ENCODE measurements around the gene ADARB2.

Gene ADARB2

DNA sequence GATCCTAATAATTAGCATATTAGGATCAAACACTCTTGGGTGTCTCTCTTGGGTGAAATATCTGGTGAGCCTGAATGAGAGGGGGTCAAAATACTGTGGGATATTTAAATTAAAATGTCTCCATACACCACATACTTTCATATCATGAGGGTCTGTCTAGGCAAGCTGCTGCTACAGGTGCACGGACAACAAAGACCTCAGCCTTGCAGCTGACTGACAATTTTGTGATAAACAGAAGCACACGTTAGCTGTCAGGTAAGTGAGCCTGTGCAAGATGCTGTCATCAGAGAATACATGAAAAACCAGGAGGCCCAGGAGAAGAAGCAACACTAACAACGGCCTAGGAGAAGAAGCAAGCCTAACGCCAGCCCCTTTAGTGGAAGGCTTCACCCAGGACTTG is 247.5 kb downstream of the ADARB2 start:
- Histone ChIP-seq H3K4me1 (ENCODE audit: low read depth, poor library complexity, severe bottlenecking) (no peaks in the 10 kb centered on the region), H3K4me3 (IDR thresholded peaks at IDR 0.05; ENCODE audit: insufficient read depth, low read depth, low read length) (no peak overlapping the region), H3K27me3 (ENCODE audit: insufficient read depth, low read depth) (no peaks in the 10 kb centered on the region), H3K27ac (no peak overlapping the region), H2AFZ (ENCODE audit: low read depth) (no peak overlapping the region), H3K36me3 (ENCODE audit: insufficient read depth) (no peaks in the 10 kb centered on the region), H4K20me1 (ENCODE audit: insufficient read depth) (no peaks in the 10 kb centered on the region), H3K9ac (no peak overlapping the region), H3K4me2 (no peak overlapping the region), H3K79me2 (ENCODE audit: insufficient read depth, low read depth) (no peaks in the 10 kb centered on the region)
- TF ChIP-seq, protein P1, sequence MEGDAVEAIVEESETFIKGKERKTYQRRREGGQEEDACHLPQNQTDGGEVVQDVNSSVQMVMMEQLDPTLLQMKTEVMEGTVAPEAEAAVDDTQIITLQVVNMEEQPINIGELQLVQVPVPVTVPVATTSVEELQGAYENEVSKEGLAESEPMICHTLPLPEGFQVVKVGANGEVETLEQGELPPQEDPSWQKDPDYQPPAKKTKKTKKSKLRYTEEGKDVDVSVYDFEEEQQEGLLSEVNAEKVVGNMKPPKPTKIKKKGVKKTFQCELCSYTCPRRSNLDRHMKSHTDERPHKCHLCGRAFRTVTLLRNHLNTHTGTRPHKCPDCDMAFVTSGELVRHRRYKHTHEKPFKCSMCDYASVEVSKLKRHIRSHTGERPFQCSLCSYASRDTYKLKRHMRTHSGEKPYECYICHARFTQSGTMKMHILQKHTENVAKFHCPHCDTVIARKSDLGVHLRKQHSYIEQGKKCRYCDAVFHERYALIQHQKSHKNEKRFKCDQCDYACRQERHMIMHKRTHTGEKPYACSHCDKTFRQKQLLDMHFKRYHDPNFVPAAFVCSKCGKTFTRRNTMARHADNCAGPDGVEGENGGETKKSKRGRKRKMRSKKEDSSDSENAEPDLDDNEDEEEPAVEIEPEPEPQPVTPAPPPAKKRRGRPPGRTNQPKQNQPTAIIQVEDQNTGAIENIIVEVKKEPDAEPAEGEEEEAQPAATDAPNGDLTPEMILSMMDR (conservative IDR thresholded peaks at IDR 0.05; ENCODE audit: low read depth, low read length): no peak

DNA sequence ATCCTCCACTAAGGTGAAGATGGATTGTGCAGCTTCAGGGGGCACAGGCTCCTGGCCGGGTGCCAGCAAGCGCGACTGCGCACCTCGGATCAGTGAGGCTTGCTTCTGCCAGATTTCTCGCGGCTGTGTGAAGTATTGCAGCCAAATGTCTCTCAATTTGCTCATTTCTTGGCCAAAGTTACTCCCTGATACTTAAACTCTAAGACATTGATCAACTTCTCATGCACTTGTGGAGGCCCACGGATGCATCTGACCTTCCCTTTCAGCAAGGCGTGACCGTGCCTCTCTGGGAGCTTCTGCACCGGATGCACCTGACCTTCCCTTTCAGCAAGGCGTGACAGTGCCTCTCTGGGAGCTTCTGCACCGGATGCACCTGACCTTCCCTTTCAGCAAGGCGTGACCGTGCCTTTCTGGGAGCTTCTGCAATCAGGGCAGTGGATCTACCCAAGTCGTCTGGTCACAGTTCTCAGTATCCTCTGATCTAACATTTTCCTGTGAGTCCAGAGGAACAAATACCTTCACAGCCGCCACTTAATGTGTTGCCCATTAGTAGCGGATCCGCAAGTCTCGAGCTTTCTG is 248.3 kb downstream of the ADARB2 start:
- no peaks in the 10 kb centered on the region for H3K36me3 ChIP-seq (ENCODE audit: insufficient read depth)
- no peak overlapping the region for H3K4me2 ChIP-seq
- no peak overlapping the region for H3K27ac ChIP-seq
- H3K4me1 ChIP-seq (ENCODE audit: low read depth, poor library complexity, severe bottlenecking): no peaks in the 10 kb centered on the region
- H2AFZ ChIP-seq (ENCODE audit: low read depth): no peak overlapping the region
- no peaks in the 10 kb centered on the region for H3K79me2 ChIP-seq (ENCODE audit: insufficient read depth, low read depth)
- no peaks in the 10 kb centered on the region for H4K20me1 ChIP-seq (ENCODE audit: insufficient read depth)
- H3K9ac ChIP-seq: no peak overlapping the region
- H3K27me3 ChIP-seq (ENCODE audit: insufficient read depth, low read depth): no peaks in the 10 kb centered on the region
- H3K4me3 ChIP-seq (IDR thresholded peaks at IDR 0.05; ENCODE audit: insufficient read depth, low read depth, low read length): no peak overlapping the region
- TF ChIP-seq, protein P1 (conservative IDR thresholded peaks at IDR 0.05; ENCODE audit: low read depth, low read length): no peak

DNA sequence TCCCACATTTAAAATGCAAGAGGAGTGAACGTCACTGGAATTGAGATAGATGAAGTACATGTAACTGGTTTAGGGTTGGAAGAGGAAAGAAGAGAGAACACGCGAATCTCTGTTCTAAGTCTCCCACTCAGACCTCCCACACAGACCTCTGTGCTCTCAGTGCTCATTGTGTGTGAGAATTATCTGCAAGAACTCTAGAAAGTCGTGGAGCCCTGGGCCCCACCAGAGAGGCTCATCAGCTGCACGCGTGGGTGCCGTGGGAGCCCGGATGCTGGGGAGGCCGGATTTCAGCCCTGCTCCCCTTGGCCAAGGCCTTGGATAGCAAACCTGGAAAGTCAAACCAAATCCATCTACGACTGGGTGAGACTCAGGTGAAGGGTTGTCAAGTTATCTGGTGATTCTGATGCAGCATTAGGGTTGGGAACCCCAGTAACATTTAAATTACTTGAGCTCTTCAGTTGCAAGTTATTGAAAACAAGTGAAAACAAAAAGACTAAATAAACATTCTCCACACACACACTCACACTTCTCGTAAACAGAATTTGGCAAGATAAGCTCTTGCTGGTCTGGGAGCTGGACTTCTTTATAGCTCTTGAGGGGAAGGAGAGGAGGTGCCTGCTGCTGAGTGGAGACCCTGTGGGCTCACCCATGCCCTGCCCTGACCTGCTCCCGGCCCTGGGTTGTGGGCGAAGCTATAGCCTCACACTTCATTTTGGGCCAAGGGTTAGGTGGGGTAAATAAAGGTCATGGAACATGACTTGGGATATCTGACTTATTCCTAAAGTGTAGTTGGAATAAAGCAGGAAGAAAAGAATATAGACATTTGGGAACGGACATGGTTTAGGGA is 250.3 kb downstream of the ADARB2 start:
- Histone ChIP-seq H2AFZ (ENCODE audit: low read depth) (no peak overlapping the region), H3K4me3 (IDR thresholded peaks at IDR 0.05; ENCODE audit: insufficient read depth, low read depth, low read length) (no peak overlapping the region), H3K4me2 (no peak overlapping the region), H4K20me1 (ENCODE audit: insufficient read depth) (no peaks in the 10 kb centered on the region), H3K4me1 (ENCODE audit: low read depth, poor library complexity, severe bottlenecking) (no peaks in the 10 kb centered on the region), H3K36me3 (ENCODE audit: insufficient read depth) (no peaks in the 10 kb centered on the region), H3K79me2 (ENCODE audit: insufficient read depth, low read depth) (no peaks in the 10 kb centered on the region), H3K27me3 (ENCODE audit: insufficient read depth, low read depth) (no peaks in the 10 kb centered on the region), H3K27ac (no peak overlapping the region), H3K9ac (no peak overlapping the region)
- TF ChIP-seq, protein P1 (conservative IDR thresholded peaks at IDR 0.05; ENCODE audit: low read depth, low read length): no peak

DNA sequence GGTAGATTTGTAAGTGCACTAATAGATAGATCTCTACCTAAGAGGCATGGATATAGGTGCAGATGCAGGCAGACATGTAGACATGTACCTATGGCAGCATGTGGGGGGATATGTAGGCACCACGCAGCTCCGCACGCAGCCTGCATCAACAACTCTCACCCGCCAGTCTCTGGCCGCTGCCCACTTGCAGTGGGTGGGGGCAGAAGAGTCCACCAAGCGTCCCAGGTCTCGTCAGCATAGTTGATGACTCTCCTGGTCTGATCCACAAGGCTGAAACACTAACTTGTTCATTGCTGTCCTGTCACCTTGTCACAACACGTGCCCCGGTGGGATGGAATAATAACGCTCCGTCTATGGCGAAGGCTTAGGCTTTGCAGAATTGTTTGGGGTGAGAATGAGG is 252.0 kb downstream of the ADARB2 start:
- Histone ChIP-seq H3K36me3 (ENCODE audit: insufficient read depth) (no peaks in the 10 kb centered on the region), H3K4me2 (no peak overlapping the region), H3K4me1 (ENCODE audit: low read depth, poor library complexity, severe bottlenecking) (no peaks in the 10 kb centered on the region), H3K79me2 (ENCODE audit: insufficient read depth, low read depth) (no peaks in the 10 kb centered on the region), H3K27ac (no peak overlapping the region), H4K20me1 (ENCODE audit: insufficient read depth) (no peaks in the 10 kb centered on the region), H3K4me3 (IDR thresholded peaks at IDR 0.05; ENCODE audit: insufficient read depth, low read depth, low read length) (no peak overlapping the region), H3K27me3 (ENCODE audit: insufficient read depth, low read depth) (no peaks in the 10 kb centered on the region), H2AFZ (ENCODE audit: low read depth) (no peak overlapping the region), H3K9ac (no peak overlapping the region)
- TF ChIP-seq, protein P1 (conservative IDR thresholded peaks at IDR 0.05; ENCODE audit: low read depth, low read length): no peak
